AG04449 (cell line): Measurements from ENCODE around the gene IL7R.

ENCODE experiments used
- CTCF ChIA-PET: fragments of 350-600 bp; formaldehyde crosslinking; extraction: SDS; loops from one replicate; lab custom pipeline; 2021; ENCODE audit warnings: antibody characterized with exemption; lab: Yijun Ruan, JAX
- POLR2A ChIA-PET: fragments of 400-600, 350-600 bp; formaldehyde crosslinking; extraction: SDS; loops from one replicate; lab custom pipeline; 2020; ENCODE audit warnings: antibody characterized with exemption, inconsistent platforms; lab: Yijun Ruan, JAX
- DNase-seq: peaks from one replicate; pipeline ENCODE4 v3.0.0-alpha.2; 2010; ENCODE audit warnings: low read depth, low spot score
- H3K4me3 ChIP-seq: 2 replicates; pipeline ENCODE4 v1.5.1; 2011; ENCODE audit warnings: low read depth, mild to moderate bottlenecking, control low read depth, low read length
- TF ChIP-seq, protein P1 (sequence below): IDR thresholded peaks from one replicate; pipeline ENCODE4 v1.5.1; 2011; ENCODE audit warnings: mild to moderate bottlenecking, moderate library complexity, low read length, control low read depth, inconsistent platforms; ENCODE audit not compliant: insufficient read depth; ENCODE audit errors: missing control alignments

IL7R gene

DNA sequence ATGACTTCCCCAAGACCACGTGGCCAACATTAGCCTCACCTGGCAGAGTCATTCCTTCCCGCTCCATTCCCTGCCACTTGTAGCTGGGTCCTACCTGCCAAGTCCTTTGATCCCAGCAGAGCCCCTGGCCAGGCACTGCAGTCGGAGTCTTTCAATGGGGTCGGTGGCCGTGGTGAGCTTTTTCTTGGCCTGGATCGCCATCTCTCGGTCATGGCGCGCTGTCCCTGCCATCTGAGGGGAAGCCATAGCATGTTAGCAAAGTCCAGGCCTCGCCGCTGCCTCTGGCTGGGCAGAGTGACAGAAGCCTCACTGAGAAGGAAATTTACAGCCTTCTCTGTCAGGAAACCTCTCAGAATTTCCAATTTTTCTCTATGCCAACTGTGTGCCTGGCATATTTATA lies 64.2 kb downstream of the IL7R start:
- no peak for DNase-seq
- TF ChIP-seq, protein P1, sequence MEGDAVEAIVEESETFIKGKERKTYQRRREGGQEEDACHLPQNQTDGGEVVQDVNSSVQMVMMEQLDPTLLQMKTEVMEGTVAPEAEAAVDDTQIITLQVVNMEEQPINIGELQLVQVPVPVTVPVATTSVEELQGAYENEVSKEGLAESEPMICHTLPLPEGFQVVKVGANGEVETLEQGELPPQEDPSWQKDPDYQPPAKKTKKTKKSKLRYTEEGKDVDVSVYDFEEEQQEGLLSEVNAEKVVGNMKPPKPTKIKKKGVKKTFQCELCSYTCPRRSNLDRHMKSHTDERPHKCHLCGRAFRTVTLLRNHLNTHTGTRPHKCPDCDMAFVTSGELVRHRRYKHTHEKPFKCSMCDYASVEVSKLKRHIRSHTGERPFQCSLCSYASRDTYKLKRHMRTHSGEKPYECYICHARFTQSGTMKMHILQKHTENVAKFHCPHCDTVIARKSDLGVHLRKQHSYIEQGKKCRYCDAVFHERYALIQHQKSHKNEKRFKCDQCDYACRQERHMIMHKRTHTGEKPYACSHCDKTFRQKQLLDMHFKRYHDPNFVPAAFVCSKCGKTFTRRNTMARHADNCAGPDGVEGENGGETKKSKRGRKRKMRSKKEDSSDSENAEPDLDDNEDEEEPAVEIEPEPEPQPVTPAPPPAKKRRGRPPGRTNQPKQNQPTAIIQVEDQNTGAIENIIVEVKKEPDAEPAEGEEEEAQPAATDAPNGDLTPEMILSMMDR: peak; percentile 36
- ChIA-PET POLR2A (no interaction called here), CTCF (interaction anchor here (1.0 to 2.2 kb wide), 4 partner anchors 110 to 300 kb away, joined by 3 to 21 read pairs (median 8); no protein-coding TSS in a partner anchor)
- no peak overlapping the region for H3K4me3 ChIP-seq

DNA sequence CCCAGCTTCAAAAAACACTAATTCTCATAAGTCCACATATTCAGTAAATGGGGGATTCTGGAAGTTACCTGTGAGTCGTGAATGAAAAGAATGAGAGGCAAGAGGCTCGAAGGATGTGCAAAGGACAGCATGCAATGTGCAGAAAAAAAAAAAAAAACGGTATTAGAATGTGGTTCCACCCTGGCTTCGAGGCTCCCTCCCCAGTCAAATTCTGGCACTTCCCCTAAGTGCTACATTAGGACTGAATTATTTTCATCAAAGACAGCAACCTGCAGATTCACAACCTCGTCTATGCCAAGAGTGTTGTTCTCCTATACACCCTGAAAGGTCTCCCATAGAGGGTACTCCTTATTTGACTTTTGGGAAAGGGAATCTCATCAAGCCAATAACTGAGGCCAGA lies 65.2 kb downstream of the IL7R start:
- DNase-seq: no peak
- ChIA-PET CTCF (interaction anchor here (1.2 to 14.2 kb wide), 6 partner anchors 143 to 301 kb away, joined by 3 to 386 read pairs (median 10); no protein-coding TSS in a partner anchor), POLR2A (interaction anchor here (0.6 kb wide), 1 partner anchor 113 kb away, joined by 3 read pairs; no protein-coding TSS in a partner anchor)
- no peak overlapping the region for H3K4me3 ChIP-seq
- TF ChIP-seq, protein P1: no peak

DNA sequence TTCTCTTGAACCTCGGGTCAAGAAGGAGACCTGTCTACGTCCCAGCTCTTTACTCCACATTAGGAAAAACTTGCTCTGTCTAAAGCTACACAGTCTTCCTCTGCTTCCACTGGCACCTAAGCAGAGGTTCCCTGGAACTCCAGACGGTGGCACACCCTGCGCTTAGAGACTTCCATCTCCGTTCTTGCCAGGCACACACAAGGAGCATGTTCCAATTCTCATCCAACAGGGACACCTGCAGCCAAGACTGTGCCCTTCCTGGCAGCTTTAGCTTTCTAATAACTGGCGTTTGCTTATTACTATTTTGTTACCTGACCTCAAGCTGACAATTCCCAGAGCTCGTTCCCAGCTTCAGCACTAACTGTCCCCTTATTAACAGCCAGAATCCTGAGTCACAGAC lies 65.8 kb downstream of the IL7R start:
- no peak overlapping the region for H3K4me3 ChIP-seq
- TF ChIP-seq, protein P1: no peak
- DNase-seq: no peak
- ChIA-PET POLR2A (interaction anchor here (0.6 kb wide), 1 partner anchor 114 kb away, joined by 3 read pairs; no protein-coding TSS in a partner anchor), CTCF (interaction anchor here (1.2 to 14.2 kb wide), 3 partner anchors 144 to 270 kb away, joined by 4 to 386 read pairs (median 6); no protein-coding TSS in a partner anchor)

DNA sequence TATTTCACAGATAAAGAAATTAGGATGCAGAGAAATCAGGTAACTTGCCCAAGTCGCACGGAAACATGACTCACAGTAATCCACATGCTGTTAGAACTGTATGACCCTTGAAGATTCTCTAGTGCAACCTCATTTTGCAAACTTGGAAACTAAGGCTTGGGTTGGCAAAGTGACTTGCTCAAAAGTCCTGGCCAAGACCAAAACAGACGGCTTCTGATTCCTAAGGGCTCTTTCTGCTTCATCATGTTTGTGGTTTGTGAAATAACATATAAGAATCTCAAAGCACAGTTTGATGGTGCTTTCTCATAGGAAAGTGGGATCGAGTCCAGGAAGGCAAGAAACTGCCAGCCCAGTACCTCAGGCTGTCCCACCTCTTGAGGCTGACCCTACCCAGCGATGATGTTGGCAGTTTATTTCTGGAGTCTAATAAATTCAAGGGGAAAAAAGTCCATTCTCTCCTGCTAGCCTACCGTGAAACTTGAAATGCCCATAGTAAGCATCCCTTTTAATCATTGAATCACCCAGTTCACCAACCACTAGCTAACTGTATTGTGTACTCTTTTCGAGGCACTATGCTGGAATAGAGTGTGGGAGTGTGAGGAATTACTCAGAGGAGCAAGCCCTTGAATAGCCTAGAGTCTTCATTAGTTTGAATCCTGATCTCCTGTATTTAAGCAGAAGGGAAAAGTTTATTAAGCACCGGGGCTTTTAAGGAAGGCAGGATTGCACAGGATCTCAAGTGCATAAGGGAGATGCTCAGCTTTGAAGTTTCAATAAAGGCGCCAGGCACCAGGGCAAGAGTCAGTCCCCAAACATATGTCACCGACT lies 67.6 kb downstream of the IL7R start:
- TF ChIP-seq, protein P1: no peak
- DNase-seq: peak; percentile 77
- ChIA-PET CTCF (interaction anchor here (0.7 to 14.2 kb wide), 45 partner anchors 11 to 835 kb away, joined by 3 to 386 read pairs (median 5); partner anchors contain the start of genes CAPSL, IL7R and SPEF2), POLR2A (interaction anchor here (0.7 kb wide), 1 partner anchor 153 kb away, joined by 3 read pairs; no protein-coding TSS in a partner anchor)
- peak overlapping the region; percentile 39 for H3K4me3 ChIP-seq

DNA sequence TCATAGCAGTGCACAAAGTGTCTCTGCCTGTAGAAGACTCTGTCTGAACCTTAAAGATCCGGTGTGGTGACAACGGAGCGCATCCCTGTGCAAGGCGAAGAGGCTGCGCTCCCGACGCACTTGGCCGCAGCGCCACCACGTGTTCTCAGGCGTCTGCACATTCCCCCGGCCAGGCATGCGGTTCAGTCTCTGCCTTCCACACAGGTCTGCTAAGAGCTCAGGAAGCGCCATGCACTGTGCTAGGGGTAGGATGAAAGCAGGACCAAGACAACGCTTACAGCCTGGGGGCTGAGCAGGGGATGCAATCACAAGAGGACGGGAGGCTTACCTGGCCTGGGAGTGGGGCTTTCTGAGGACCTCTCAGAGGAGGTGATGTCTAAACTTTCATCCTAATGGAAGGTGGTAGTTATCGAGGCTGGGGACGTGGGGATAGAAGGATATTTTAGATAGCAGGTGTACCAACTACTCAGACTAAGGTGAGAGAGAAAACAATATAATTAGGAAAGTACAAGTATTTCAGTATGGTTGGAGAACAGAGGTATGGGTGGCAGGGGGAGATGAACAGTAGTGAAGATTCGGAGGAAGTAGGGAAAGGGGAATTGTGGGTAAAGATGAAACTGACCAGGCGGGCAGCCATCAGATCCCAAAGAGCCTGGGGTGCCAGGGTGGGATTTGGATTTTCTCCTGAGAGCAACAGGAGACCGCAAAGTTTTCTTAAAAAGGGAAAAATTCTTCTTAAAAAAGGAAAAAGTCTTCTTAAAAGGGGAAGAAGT lies 68.4 kb downstream of the IL7R start:
- no peak for DNase-seq
- ChIA-PET CTCF (interaction anchor here (0.6 to 14.2 kb wide), 54 partner anchors 10 to 835 kb away, joined by 3 to 386 read pairs (median 4); partner anchors contain the start of genes CAPSL, IL7R and SPEF2), POLR2A (interaction anchor here (0.7 kb wide), 1 partner anchor 154 kb away, joined by 3 read pairs; no protein-coding TSS in a partner anchor)
- TF ChIP-seq, protein P1: peak; percentile 96
- peak overlapping the region; percentile 39 for H3K4me3 ChIP-seq
